Thoracic aorta (tissue), 2 donors: ENCODE data around the gene SLC44A2. TPM values are rescaled to one million over a fixed set of nuclear protein-coding genes. Genes with fewer than 3 reads are reported as not detected.

Source experiments
- ATAC-seq: fragments of 150-250 bp; one replicate; pipeline ENCODE4 v1.8.0; 2017; ENCODE audit warnings: low read depth; ENCODE audit not compliant: insufficient number of reproducible peaks, low FRiP score
- DNase-seq: peaks from one replicate; pipeline ENCODE4 v3.0.0-alpha.2; 2020; ENCODE audit warnings: low spot score
- H3K27ac ChIP-seq, 2 donors: fragments of 200-600 bp; sonication (generic); 1 replicate in 1 of 2; 2 replicates in 1 of 2; pipeline ENCODE4 v1.5.1; 2016; ENCODE audit warnings: mild to moderate bottlenecking in 2 of 2, moderate library complexity in 2 of 2
- H3K27me3 ChIP-seq: fragments of 200-600 bp; sonication (generic); replicated peaks from 2 replicates; pipeline ENCODE4 v1.6.0; 2016; ENCODE audit warnings: mild to moderate bottlenecking; ENCODE audit not compliant: insufficient read depth
- H3K36me3 ChIP-seq: fragments of 200-600 bp; sonication (generic); one replicate; pipeline ENCODE4 v1.5.1; 2016
- H3K4me1 ChIP-seq, 2 donors: fragments of 200-600 bp; sonication (generic); 1 replicate in 1 of 2; 2 replicates in 1 of 2; pipeline versions ENCODE4 v1.5.1 to v1.6.0; 2016; ENCODE audit warnings: low read depth in 2 of 2, mild to moderate bottlenecking in 1 of 2; ENCODE audit not compliant: control insufficient read depth in 1 of 2
- H3K4me3 ChIP-seq: fragments of 200-600 bp; sonication (generic); 2 replicates; pipeline ENCODE4 v1.5.1; 2016; ENCODE audit warnings: mild to moderate bottlenecking
- H3K9me3 ChIP-seq: fragments of 200-600 bp; sonication (generic); 2 replicates; pipeline ENCODE4 v1.5.1; 2016
- CTCF ChIP-seq: fragments of 200-600 bp; sonication (generic); IDR thresholded peaks from one replicate; pipeline ENCODE4 v1.5.1; 2019; ENCODE audit warnings: antibody characterized with exemption
- total RNA-seq, 2 donors: library from RNA; depleted of rRNA; stranded (reverse); fragments of >200 nt; gene quantifications; one replicate each; pipeline versions ENCODE4 v1.1.0 to v1.2.3, GENCODE V29; 2016

Gene SLC44A2
- total RNA-seq, 2 donors from 2014 or later: 105 to 748 TPM

DNA sequence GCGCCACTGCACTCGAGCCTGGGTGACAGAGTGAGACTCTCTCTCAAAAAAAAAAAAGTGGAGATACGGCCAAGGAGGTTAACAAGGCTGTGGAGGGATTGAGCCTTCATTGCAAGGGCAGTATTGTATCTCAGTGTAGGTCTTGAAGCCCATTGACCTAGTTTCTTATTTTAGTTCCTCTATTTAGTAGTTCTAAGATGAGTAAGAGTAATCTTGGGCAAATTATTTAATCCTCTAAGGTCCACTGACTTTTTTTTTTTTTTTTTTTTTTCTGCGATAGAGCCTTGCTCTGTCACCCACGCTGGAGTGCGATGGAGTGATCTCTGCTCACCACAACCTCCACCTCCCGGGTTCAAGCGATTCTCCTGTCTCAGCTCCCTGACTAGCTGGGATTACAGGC lies 14.5 kb downstream of the SLC44A2 start:
- peaks cover 65% of the 10 kb centered on the region for H3K36me3 ChIP-seq
- no peak for ATAC-seq
- no peak overlapping the region for H3K27ac ChIP-seq

DNA sequence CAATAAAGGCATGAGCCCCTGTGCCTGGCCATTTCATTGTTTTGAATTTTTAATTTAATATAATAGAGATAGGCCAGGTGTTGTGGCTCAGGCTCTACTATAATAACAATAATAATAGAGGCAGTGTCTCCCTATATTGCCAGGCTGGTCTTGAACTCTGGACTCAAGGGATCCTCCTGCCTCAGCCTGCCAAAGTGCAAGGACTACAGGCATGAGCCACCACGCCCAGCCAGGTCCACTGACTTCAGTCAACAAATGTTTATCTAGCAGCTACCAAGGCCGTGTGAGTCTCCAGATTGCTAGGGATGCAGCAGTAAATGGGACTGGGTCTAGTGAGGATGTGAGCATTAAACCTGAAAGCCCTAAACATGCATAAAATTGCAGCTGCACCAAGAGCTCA lies 15.0 kb downstream of the SLC44A2 start:
- Histone ChIP-seq H3K4me3 (no peak overlapping the region), H3K9me3 (no peaks in the 10 kb centered on the region), H3K27ac (no peak overlapping the region), H3K27me3 (no peaks in the 10 kb centered on the region), H3K4me1 (peaks cover 0 to 12% of the 10 kb centered on the region in 2 donors), H3K36me3 (peaks cover 60% of the 10 kb centered on the region)
- no peak for TF ChIP-seq CTCF
- no peak for DNase-seq
- ATAC-seq: no peak

More for the DNA sequence above, 14.5 kb downstream of the SLC44A2 start:
- H3K4me1 ChIP-seq: peaks cover 0 to 12% of the 10 kb centered on the region in 2 donors
- DNase-seq: no peak
- TF ChIP-seq CTCF: no peak
- no peak overlapping the region for H3K4me3 ChIP-seq
- no peaks in the 10 kb centered on the region for H3K27me3 ChIP-seq
- H3K9me3 ChIP-seq: no peaks in the 10 kb centered on the region

DNA sequence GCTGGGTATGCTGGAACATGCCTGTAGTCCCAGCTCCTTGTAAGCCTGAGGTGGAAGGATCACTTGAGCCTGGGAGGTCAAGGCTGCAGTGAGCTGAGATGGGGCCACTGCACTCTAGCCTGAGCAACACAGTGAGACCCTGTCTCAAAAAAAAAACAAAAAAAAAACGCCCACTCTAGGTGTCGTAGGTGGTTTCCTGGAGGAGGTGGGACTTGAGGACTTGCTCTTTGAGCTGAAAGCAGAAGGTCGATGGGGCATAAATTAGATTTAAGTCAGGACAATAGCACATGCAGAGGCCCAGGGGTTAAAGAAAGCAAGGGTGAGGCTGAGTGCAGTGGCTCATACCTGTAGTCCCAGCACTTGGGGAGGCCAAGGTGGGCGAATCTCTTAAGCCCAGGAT lies 15.9 kb downstream of the SLC44A2 start:
- H3K36me3 ChIP-seq: peaks cover 52% of the 10 kb centered on the region
- H3K27ac ChIP-seq: no peak overlapping the region
- no peak overlapping the region for H3K4me3 ChIP-seq
- H3K9me3 ChIP-seq: no peaks in the 10 kb centered on the region
- ATAC-seq (no peak), DNase-seq (no peak)
- no peak for TF ChIP-seq CTCF
- H3K27me3 ChIP-seq: no peaks in the 10 kb centered on the region
- H3K4me1 ChIP-seq: peaks cover 2 to 18% of the 10 kb centered on the region in 2 donors

DNA sequence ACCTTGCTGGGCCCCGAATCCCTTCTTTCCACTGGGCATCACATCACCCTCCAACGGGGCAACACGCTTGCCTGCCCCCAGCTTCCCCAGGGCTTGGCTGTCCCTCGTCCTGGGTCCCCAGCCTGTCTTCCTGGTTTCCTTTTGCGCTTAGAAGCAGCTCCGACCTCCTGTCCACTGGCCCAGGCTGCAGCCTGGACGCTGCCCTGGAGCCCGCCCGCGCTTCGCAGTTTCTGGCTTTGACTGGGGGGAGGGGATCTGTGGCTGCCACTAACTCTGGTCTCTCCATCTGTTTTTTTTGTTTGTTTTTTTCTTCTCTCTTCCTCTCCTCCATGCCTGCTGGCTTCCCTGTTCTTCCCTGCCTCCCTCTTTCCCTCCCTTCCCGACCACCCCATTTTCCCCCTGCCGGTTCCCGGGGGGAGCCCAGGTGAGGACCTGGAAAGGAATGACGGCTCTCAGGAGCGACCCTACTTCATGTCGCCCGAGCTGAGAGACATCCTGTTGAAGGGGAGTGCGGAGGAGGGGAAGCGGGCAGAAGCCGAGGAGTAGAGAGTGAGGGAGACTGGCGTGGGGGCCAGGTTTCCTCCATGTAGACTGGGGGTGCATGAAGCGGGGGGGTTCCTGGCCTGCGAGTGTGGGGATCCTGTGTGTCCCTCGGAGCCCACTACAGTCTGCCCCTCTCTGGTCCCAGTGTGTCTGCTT lies 17.3 kb downstream of the SLC44A2 start:
- no peak overlapping the region for H3K27ac ChIP-seq
- no peaks in the 10 kb centered on the region for H3K9me3 ChIP-seq
- no peak for DNase-seq
- no peaks in the 10 kb centered on the region for H3K27me3 ChIP-seq
- no peak for TF ChIP-seq CTCF
- peaks cover 38% of the 10 kb centered on the region for H3K36me3 ChIP-seq
- no peak for ATAC-seq
- peaks cover 7 to 31% of the 10 kb centered on the region in 2 donors for H3K4me1 ChIP-seq
- no peak overlapping the region for H3K4me3 ChIP-seq

GRCh38 chr19:10643172-10643967 lies 18.0 kb downstream of the SLC44A2 start:
- Histone ChIP-seq H3K4me3 (no peak overlapping the region), H3K27me3 (no peaks in the 10 kb centered on the region), H3K27ac (peak overlapping the region in 1 of 2 donors; percentile 6), H3K4me1 (peaks cover 7 to 31% of the 10 kb centered on the region in 2 donors), H3K9me3 (no peaks in the 10 kb centered on the region), H3K36me3 (peaks cover 31% of the 10 kb centered on the region)
- TF ChIP-seq CTCF: no peak
- no peak for DNase-seq
- no peak for ATAC-seq
